Ascending aorta (tissue), 2 donors: ENCODE measurements around the gene MOV10. TPM values are rescaled to one million over a fixed set of nuclear protein-coding genes. Genes with fewer than 3 reads are reported as not detected.
A peak's percentile ranks its signal among the peaks of the same experiment; 100 is the strongest.

ENCODE experiments used
- DNase-seq, 2 donors: peaks; one replicate each; pipeline ENCODE4 v3.0.0-alpha.2; 2019; ENCODE audit warnings: low spot score in 2 of 2
- H3K27ac ChIP-seq, 2 donors: fragments of 200-600 bp; sonication (generic); one replicate each; pipeline ENCODE4 v1.5.1; 2016 to 2017; ENCODE audit warnings: mild to moderate bottlenecking in 1 of 2
- H3K27me3 ChIP-seq: fragments of 200-600 bp; sonication (generic); one replicate; pipeline ENCODE4 v1.5.1; 2017
- H3K36me3 ChIP-seq, 2 donors: fragments of 200-600 bp; sonication (generic); one replicate each; pipeline ENCODE4 v1.5.1; 2016
- H3K4me1 ChIP-seq, 2 donors: fragments of 200-600 bp; sonication (generic); one replicate each; pipeline ENCODE4 v1.5.1; 2016 to 2017; ENCODE audit warnings: mild to moderate bottlenecking in 1 of 2
- H3K4me3 ChIP-seq, 2 donors: fragments of 200-600 bp; sonication (generic); one replicate each; pipeline ENCODE4 v1.5.1; 2016 to 2017; ENCODE audit warnings: mild to moderate bottlenecking in 1 of 2
- H3K9me3 ChIP-seq, 2 donors: fragments of 200-600 bp; sonication (generic); one replicate each; pipeline ENCODE4 v1.5.1; 2016
- CTCF ChIP-seq, 3 experiments: fragments of 200-600 bp in 2 of 3; fragments of 450-650 bp in 1 of 3; sonication (generic) in 2 of 3; IDR thresholded peaks; one replicate each; pipeline ENCODE4 v1.5.1; 2016 to 2019; ENCODE audit warnings: antibody characterized with exemption in 3 of 3, mild to moderate bottlenecking in 1 of 3, moderate library complexity in 1 of 3
- intact Hi-C: fragments of 100-400 bp; cut with DNase I; formaldehyde crosslinking; loops from one replicate; pipeline ENCODE4 v1.15.1; 2023
- total RNA-seq: library from RNA; depleted of rRNA; stranded (reverse); fragments of >200 nt; gene quantifications from one replicate; pipeline ENCODE4 v1.1.0, GENCODE V29; 2016

The MOV10 gene
- total RNA-seq, 1 donor from 2014 or later = 69.5 TPM

DNA sequence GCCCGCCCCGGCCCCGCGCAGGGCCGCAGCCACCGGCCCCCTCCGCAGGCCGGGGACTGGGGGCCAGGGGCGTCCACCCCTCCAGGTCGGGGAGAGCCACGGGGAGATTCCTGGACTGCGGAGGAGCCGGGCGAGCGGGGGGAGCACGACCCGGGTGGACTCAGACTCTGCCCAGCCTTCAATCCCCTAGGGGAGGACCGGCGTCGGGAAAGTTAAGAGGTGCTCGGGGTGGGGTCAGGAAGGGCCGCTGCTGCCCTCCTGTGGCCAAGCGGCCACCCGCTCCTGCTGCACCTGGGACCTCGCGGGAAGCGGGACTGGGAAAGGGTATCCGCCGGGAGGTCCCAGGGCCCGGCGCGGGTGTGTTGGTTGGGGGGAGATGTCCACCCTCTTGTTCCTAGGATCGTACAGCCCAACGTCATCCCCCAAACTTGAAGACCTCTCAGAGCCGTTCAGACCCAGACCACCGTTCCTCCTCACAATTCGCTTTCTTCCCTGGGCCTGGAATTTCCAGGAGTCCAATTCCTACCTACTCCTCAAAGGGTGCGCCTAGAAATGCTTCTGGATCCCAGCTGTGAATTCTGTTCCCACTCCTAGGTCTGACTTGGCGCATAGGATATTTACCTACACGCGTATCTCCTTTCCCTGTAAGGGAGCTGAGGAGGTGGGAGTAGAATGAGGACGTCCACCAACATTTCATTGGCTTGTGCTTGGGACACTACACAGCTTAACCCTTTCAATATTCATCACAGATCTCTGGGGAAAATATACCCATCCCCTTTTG is 33.0 kb downstream of the MOV10 start:
- H3K27me3 ChIP-seq = no peaks in the 10 kb centered on the region
- peaks cover 10 to 12% of the 10 kb centered on the region in 2 donors for H3K4me1 ChIP-seq
- H3K4me3 ChIP-seq = peak overlapping the region; percentile 93 to 99
- peak overlapping the region; percentile 99 for H3K27ac ChIP-seq
- intact Hi-C loops = loop anchor here (1.0 to 10.0 kb wide), 7 partner anchors 33 to 973 kb away; partner anchors contain the start of genes CAPZA1, INKA2, MOV10 and ST7L
- DNase-seq = peak; percentile 62 to 94
- no peaks in the 10 kb centered on the region for H3K9me3 ChIP-seq
- peaks cover 12 to 16% of the 10 kb centered on the region in 2 donors for H3K36me3 ChIP-seq
- TF ChIP-seq CTCF (IDR thresholded peaks at IDR 0.05) = peak; percentile 90 to 93 (median 92)

- H3K27me3 ChIP-seq = no peaks in the 10 kb centered on the region
- peak overlapping the region; percentile 93 to 99 for H3K4me3 ChIP-seq
- peaks cover 6 to 10% of the 10 kb centered on the region in 2 donors for H3K36me3 ChIP-seq
- intact Hi-C loops = loop anchor here (5.0 to 10.0 kb wide), 4 partner anchors 206 to 973 kb away; partner anchors contain the start of gene INKA2
- DNase-seq = no peak
- no peaks in the 10 kb centered on the region for H3K9me3 ChIP-seq
- peaks cover 10% of the 10 kb centered on the region in 2 donors for H3K4me1 ChIP-seq
- TF ChIP-seq CTCF (IDR thresholded peaks at IDR 0.05) = no peak
- H3K27ac ChIP-seq = peak overlapping the region; percentile 99
Observed at GRCh38 chr1:112708002-112708448, 33.6 kb downstream of the MOV10 start.

- intact Hi-C loops = loop anchor here (5.0 to 10.0 kb wide), 4 partner anchors 206 to 974 kb away; partner anchors contain the start of gene INKA2
- no peak for DNase-seq
- Histone ChIP-seq H3K9me3 (no peaks in the 10 kb centered on the region), H3K27ac (peak overlapping the region; percentile 99), H3K4me3 (no peak overlapping the region), H3K27me3 (no peaks in the 10 kb centered on the region), H3K4me1 (peaks cover 10 to 11% of the 10 kb centered on the region in 2 donors), H3K36me3 (peaks cover 2 to 5% of the 10 kb centered on the region in 2 donors)
- no peak for TF ChIP-seq CTCF (IDR thresholded peaks at IDR 0.05)
Observed at GRCh38 chr1:112708489-112708888, 34.0 kb downstream of the MOV10 start.

DNA sequence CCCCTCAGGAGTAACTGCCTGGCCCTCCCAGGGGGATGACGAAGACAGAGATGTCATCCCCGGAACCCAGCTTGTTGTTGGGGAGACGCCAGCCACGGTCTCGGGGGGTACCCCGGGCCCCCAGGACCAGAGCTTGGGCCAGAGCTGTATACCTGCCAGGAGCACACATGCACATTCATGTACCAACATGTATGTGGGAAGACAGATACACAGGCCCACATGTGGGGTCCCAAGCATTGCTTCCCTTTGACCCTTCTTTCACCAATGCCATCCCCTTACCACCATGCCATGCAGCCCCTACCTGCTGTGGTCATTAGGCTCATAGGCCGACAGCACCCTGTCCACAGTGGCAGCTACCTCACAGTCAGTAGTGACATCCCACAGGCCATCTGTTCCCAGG is 35.7 kb downstream of the MOV10 start:
- TF ChIP-seq CTCF (IDR thresholded peaks at IDR 0.05) = no peak
- intact Hi-C loops = no loop called here
- Histone ChIP-seq H3K4me3 (no peak overlapping the region), H3K27ac (no peak overlapping the region), H3K4me1 (peaks cover 8 to 10% of the 10 kb centered on the region in 2 donors), H3K36me3 (no peaks in the 10 kb centered on the region), H3K27me3 (no peaks in the 10 kb centered on the region), H3K9me3 (no peaks in the 10 kb centered on the region)
- no peak for DNase-seq

- TF ChIP-seq CTCF (IDR thresholded peaks at IDR 0.05) = no peak
- intact Hi-C loops = no loop called here
Observed at GRCh38 chr1:112710586-112710985, 36.1 kb downstream of the MOV10 start.

More at GRCh38 chr1:112710586-112710985, 36.1 kb downstream of the MOV10 start:
- peaks cover 6 to 10% of the 10 kb centered on the region in 2 donors for H3K4me1 ChIP-seq
- H3K4me3 ChIP-seq = no peak overlapping the region
- no peaks in the 10 kb centered on the region for H3K36me3 ChIP-seq
- no peak for DNase-seq
- H3K27me3 ChIP-seq = no peaks in the 10 kb centered on the region
- no peak overlapping the region for H3K27ac ChIP-seq
- no peaks in the 10 kb centered on the region for H3K9me3 ChIP-seq
